NOMO-1 (cell line): ENCODE results near the gene DXO.

Experiments used
- DNase-seq, 2 experiments: peaks; one replicate each; lab custom pipeline; 2025; ENCODE audit not compliant: unreplicated experiment in 2 of 2; lab: John Stamatoyannopoulos, UW

Gene DXO

DNA sequence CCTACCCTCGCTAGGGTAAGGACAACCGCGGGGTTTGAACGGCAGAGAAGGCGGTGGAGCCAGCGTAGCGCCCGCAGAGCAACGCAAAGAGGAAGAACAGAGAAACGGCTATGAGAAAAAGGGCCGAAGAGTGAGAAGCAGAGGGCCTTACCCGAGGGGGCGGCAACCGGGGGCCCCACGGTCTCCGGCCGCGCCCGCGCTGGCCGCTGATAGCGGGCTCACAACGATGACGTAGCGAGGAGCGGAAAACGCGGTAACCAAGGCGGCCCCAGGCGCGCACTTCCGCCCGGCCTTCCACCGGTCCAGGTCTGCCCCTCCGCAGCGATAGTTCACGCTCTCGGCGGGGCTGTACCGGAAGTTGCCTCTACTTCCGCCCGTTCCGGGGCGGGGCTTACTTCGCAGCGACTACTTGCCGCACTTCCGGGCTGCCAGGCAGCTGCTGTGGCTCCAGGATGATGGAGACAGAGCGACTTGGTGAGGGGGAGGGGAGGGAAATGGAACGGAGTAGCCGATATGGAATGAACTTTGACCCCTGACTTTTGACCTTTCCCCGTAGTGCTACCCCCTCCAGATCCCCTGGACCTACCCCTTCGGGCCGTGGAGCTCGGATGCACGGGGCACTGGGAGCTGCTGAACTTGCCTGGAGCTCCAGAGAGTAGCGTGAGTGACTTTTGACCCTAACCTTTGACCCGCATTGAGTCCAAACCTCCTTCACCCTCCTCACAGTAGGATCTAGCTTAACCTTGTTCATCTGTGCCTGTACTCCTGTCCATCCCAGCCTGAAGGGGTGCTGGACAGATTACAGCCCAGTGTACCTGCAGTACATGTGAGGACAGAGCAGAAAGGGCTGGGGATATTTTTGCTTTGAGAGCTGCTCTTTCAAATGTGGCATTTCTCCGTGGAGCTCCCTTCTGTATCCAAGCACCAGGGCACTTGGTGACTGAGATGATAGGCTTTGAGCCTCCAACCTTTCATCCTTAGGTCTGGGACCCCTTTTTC, 12.9 kb downstream of the DXO start, which contains the start of the genes NELFE and SKIC2:
TSS of gene NELFE (minus strand) at position 231 of the 999 bp plus-strand sequence. CDS start 525 bp downstream, outside the sequence.
TSS of gene SKIC2 (plus strand) at position 435 of the 999 bp plus-strand sequence. CDS start at position 453, 18 bp downstream.
- DNase-seq = peak; percentile 95 to 97

- DNase-seq = no peak
Observed at GRCh38 chr6:31958412-31958740, 13.6 kb downstream of the DXO start.

DNA sequence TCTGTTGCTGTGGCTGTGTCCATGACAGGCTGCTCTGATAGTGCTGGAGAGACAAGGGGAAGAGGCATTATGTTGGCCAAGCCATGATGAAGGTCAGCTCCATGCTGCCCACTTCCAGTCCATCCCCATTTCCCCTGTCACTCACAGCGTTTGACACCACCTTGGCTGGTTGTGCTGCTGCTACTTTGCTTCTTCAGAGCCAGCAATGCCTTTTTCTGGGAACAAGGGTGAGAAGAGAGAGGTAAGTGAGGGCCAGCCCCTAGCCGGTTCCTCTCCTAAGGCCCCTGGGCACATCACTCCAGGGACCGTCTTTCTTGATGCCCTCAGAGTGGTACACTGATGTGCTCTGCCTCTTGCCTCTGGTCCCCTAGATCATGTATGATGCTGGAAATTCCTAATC, 15.1 kb downstream of the DXO start:
- DNase-seq = no peak

DNA sequence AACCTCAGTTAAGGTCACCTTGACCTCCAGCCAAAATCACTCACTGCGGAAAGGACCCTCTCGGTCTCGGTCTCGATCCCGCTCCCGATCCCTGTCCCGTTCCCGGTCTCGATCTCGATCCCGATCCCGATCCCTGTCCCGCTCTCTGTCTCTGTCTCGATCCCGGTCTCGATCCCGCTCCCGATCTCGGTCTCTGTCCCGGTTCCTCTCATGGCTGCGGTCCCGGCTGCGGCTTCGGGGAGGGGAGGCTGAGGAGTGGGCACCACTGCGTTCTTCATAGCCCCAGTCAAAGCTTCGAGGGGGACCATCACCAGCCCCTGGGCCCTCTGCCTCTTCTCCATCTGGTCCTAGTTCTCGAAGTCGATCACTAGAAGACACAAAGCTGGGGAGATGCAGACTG, 17.4 kb downstream of the DXO start:
- no peak for DNase-seq

DNA sequence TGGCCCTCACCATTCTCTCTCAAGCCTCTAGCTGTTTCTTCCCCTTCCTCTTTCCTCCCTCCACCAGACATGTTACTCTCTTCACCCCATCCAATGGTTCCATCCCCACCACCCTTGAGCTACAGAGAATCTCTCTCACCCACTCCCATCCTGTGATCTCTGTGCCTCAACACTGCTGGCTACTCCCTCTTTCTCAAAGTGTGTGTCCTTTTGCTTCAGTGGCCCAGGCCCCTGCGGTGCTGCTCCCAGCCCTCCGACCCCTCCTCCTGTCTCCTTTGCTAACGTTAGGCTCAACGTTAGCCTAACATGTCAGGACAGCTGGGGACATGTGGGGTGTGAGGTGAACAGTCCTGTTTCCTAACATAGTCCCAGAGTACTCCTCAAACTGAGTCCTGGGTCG, 19.0 kb downstream of the DXO start:
- no peak for DNase-seq

DNA sequence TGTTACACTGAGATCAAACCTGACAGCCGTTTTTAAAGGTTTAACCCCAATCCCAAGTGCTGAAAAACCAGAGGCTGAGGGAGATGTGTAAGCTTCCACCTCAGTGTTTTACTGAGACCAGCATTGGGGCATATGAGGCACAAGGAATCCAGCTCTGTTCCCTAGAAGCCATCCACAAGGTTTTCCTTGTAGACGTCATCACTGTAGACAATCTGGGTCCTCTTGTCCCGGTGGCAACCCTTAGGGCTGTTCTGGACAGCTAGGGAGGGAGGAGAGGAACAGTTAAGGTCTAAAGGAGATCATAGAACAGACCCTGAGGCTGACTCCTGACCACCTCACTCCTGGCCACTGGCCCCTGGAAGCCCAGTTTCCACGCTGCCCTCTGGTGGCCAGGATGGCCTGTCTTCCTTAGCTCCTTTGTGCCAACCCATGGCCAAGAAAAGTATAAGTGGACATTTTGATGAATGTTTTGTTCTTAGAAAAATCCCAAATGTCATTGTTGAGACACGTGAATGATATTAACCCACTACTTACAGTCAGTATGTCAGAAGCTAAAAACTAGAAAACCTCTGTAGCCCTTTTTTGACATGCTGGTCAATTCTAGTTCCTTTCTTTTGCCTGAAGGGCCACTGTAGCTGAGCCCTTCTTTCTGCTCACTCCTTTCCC, 19.7 kb downstream of the DXO start:
- peak in 1 of 2 experiments; percentile 29 for DNase-seq

DNA sequence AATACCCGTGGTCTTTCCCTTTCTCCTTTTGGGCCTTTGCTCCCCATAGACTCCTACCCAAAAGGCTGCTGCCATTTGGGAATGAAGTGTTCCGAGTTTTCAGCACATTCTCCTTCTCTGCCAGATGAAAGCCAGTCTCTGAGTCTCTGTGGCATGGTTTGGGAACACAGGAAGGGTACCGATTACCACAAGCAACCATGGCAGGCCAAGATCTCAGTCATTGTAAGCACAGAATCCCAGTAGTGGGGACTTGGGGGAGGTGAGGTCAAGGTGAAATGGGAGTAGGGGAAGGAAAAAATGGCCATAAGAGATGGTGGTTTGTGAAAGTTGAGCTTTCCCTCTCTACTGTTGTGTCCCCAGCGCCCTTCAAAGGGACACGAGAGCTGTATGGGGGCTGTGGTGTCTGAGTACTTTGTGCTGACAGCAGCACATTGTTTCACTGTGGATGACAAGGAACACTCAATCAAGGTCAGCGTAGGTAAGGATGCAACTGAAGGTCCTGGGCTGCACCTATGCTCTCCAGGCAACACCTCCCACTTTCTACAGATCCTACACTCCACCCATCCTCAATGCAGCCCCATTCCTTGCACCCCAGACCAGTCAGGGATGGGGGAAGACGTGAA, 21.9 kb downstream of the DXO start:
- no peak for DNase-seq

DNA sequence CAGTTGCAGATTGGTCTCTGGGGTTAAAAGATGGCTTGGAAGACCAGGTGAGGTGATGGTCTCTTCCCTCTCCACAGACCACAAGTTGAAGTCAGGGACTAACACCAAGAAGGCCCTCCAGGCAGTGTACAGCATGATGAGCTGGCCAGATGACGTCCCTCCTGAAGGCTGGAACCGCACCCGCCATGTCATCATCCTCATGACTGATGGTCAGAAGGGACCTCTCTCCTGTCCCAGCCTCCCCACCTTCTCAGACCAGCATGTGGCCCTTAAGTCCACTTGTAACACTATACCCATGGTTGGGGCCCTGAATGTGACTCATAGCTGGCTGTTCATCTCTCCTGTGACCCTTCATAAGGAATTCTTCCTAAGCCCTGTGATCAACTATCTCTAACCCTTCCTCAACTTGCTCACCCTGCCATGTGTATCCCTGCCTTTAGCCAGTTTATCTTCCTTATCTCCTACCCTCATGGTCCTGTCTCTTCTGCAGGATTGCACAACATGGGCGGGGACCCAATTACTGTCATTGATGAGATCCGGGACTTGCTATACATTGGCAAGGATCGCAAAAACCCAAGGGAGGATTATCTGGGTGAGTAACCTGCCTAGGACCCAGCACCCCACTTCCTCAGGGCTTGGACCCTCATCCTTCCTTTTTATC, 23.1 kb downstream of the DXO start:
- no peak for DNase-seq

GRCh38 chr6:31948306-31948705, 23.6 kb downstream of the DXO start:
- DNase-seq = no peak

GRCh38 chr6:31947864-31948263, 24.1 kb downstream of the DXO start:
- no peak for DNase-seq

DNA sequence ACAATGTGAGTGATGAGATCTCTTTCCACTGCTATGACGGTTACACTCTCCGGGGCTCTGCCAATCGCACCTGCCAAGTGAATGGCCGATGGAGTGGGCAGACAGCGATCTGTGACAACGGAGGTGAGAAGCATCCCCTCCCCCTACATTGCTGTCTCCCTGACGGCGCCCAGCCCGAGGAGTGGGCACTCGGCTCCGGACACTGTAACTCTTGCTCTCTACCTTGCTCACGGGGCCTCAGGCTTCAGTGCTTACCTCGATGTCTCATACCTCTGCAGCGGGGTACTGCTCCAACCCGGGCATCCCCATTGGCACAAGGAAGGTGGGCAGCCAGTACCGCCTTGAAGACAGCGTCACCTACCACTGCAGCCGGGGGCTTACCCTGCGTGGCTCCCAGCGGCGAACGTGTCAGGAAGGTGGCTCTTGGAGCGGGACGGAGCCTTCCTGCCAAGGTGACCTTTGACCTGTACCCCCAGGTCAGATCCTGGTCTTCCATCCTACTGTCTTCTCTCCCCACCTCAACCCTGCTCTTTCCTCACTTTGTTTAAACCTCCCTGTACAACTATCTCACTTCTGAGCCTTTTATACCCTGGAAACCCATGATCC, 24.8 kb downstream of the DXO start:
- no peak for DNase-seq

DNA sequence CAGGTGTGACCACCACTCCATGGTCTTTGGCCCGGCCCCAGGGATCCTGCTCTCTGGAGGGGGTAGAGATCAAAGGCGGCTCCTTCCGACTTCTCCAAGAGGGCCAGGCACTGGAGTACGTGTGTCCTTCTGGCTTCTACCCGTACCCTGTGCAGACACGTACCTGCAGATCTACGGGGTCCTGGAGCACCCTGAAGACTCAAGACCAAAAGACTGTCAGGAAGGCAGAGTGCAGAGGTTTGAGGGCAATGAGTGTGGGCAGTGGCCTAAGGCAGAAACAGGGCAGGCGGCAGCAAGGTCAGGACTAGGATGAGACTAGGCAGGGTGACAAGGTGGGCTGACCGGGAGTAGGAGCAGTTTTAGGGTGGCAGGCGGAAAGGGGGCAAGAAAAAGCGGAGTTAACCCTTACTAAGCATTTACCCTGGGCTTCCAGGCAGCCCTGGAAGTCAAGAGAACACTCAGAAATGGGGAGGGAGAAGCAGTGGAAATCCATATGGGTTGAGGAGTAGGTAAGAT, 25.5 kb downstream of the DXO start:
- no peak for DNase-seq

GRCh38 chr6:31945507-31946369, 26.2 kb downstream of the DXO start, which contains the start of gene CFB:
Gene CFB (plus strand): TSS chr6:31946095. CDS start chr6:31946222, 127 bp downstream.
- no peak for DNase-seq

GRCh38 chr6:31945154-31945506, 26.8 kb downstream of the DXO start:
- DNase-seq = no peak

GRCh38 chr6:31943742-31944141, 28.2 kb downstream of the DXO start:
- DNase-seq = no peak

DNA sequence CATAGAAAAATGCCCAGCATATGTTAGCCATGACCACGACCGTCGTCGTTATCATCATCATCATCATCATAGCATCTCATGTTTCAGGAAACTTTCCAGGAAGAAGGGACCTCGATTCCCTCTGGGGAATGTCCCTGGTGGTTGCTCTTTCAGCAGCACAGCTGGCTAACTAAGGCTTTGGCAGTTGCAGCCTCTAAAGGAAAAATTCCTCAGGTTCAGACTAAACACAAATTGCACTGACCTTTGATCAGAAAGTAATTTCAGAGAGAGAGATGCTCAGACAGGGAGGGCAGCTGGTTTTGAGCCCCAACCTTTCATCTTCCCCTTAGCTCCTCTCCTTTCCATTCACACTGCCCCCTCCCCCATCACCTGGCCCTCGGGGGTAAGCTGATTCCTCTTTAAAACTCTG, 31.7 kb downstream of the DXO start:
- no peak for DNase-seq

DNA sequence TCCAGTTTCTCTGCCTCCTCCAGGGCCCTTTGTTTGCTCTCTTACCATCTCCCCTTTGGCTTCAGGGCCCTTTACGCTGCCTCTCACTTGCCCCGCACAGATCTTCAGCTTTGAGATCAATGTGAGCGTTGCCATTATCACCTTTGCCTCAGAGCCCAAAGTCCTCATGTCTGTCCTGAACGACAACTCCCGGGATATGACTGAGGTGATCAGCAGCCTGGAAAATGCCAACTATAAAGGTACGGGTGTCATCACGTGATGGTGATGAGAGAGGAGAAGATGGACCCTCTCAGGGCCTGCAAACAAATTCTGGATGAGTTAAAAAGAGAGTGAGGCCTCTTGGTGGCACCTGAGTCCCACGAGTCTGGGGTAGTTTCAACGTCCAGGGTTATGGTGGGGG, 36.1 kb downstream of the DXO start:
- no peak for DNase-seq

DNA sequence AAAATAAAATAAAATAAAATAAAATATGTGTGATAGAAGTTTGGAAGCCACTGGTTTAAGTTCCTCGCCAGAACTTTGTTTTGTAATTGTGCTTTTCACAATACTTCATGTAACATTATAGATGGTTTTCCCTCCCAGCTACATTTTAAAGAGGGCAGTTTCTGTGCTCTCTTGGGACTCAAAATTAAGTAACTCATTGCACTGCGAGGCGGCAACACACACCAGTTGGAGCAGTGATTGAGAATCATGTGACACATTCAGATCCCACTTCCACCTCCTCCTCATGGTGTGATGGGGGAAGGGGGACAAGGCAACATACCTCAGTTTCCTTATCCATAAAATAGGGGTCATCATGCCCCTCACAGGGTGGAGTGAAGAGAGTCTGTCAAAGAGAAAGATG, 36.9 kb downstream of the DXO start:
- no peak for DNase-seq

GRCh38 chr6:31933537-31933936, 38.4 kb downstream of the DXO start:
- DNase-seq = no peak
